OCI-LY1 (cell line): Measurements from ENCODE around the gene RXYLT1.

ENCODE experiments used
- H2AFZ ChIP-seq: fragments of 200-600 bp; sonication (generic), shearing (Covaris generic); 2 replicates; pipeline ENCODE4 v1.6.0; 2014; ENCODE audit warnings: antibody characterized with exemption, mild to moderate bottlenecking, low read length
- H3F3A ChIP-seq: fragments of 200-600 bp; sonication (generic), shearing (Covaris generic); 2 replicates; pipeline ENCODE4 v1.6.0; 2014; ENCODE audit warnings: mild to moderate bottlenecking, antibody characterized with exemption, low read length, moderate library complexity; ENCODE audit not compliant: insufficient read depth
- H3K27ac ChIP-seq: fragments of 200-600 bp; sonication (generic); 2 replicates; pipeline ENCODE4 v1.5.1; 2014; ENCODE audit warnings: low read length, mixed run types, mild to moderate bottlenecking, low read depth; ENCODE audit not compliant: poor library complexity, severe bottlenecking
- H3K27me3 ChIP-seq: fragments of 200-600 bp; sonication (generic); 2 replicates; pipeline ENCODE4 v1.6.0; 2014; ENCODE audit warnings: antibody characterized with exemption, mild to moderate bottlenecking, low read length, moderate library complexity; ENCODE audit not compliant: insufficient read depth
- H3K36me3 ChIP-seq: fragments of 200-600 bp; sonication (generic); 2 replicates; pipeline ENCODE4 v1.6.1; 2014; ENCODE audit warnings: mild to moderate bottlenecking, antibody characterized with exemption, low read length, moderate library complexity, mixed read lengths; ENCODE audit not compliant: insufficient read depth
- H3K4me1 ChIP-seq: fragments of 200-600 bp; sonication (generic); 2 replicates; pipeline ENCODE4 v1.5.1; 2014; ENCODE audit warnings: mild to moderate bottlenecking, low read length, moderate library complexity; ENCODE audit not compliant: insufficient read depth, severe bottlenecking
- H3K4me2 ChIP-seq: fragments of 200-600 bp; sonication (generic), shearing (Covaris generic); 2 replicates; pipeline ENCODE4 v1.6.1; 2014; ENCODE audit warnings: low read length
- H3K4me3 ChIP-seq: fragments of 200-600 bp; sonication (generic); 2 replicates; pipeline ENCODE4 v1.5.1; 2014; ENCODE audit warnings: low read length, low read depth, mild to moderate bottlenecking, mixed read lengths; ENCODE audit not compliant: poor library complexity, severe bottlenecking
- H3K79me2 ChIP-seq: fragments of 200-600 bp; shearing (Covaris generic); 2 replicates; pipeline ENCODE4 v1.6.1; 2016; ENCODE audit warnings: mixed run types, low read length, mixed read lengths; ENCODE audit not compliant: insufficient read depth
- H3K9ac ChIP-seq: fragments of 200-600 bp; sonication (generic), shearing (Covaris generic); 2 replicates; pipeline ENCODE4 v1.6.1; 2014; ENCODE audit warnings: mild to moderate bottlenecking, low read length, mixed read lengths
- H3K9me2 ChIP-seq: fragments of 200-600 bp; sonication (generic), shearing (Covaris generic); 2 replicates; pipeline ENCODE4 v1.6.1; 2014; ENCODE audit warnings: low read depth, mild to moderate bottlenecking, low read length, mixed read lengths
- H3K9me3 ChIP-seq: fragments of 200-600 bp; shearing (Covaris generic); 2 replicates; pipeline ENCODE4 v1.6.1; 2014; ENCODE audit warnings: low read length, mixed read lengths
- H4K20me1 ChIP-seq: fragments of 200-600 bp; sonication (generic), shearing (Covaris generic); 2 replicates; pipeline ENCODE4 v1.6.0; 2016; ENCODE audit warnings: mild to moderate bottlenecking, low read length; ENCODE audit not compliant: insufficient read depth
- EZH2 ChIP-seq: fragments of 200-600 bp; sonication (generic), shearing (Covaris generic); IDR thresholded peaks from 2 replicates; pipeline ENCODE4 v1.8.0; 2017; ENCODE audit warnings: borderline replicate concordance, mixed run types, mild to moderate bottlenecking, antibody characterized with exemption, low read length, moderate library complexity, mixed read lengths
- TF ChIP-seq, protein P1 (sequence below): fragments of 200-600 bp; sonication (generic), shearing (Covaris generic); IDR thresholded peaks from 2 replicates; pipeline ENCODE4 v1.5.1; 2017; ENCODE audit warnings: mild to moderate bottlenecking, antibody characterized with exemption, low read length, moderate library complexity, mixed read lengths

RXYLT1 gene

DNA sequence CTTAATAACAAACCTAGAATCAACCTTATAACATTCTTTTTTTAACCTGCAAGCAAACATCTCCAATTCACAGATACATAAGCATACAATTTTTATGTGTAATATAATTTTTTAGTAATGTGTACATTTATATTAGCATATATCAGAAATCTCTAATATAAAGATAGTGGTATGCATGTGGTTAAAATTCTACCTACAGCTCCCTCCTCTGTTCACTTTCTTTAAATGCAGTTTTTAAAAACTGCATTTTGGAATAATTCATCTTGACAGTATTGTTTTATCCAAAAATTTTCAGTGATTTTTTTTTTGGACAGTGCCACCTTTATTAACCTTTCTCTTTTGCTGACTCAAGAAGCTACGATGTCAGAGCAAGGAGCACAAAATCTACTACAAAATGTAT lies 13.2 kb upstream of the RXYLT1 start:
- no peaks in the 10 kb centered on the region for H3F3A ChIP-seq
- no peaks in the 10 kb centered on the region for H3K4me1 ChIP-seq
- no peak overlapping the region for H3K4me2 ChIP-seq
- no peaks in the 10 kb centered on the region for H3K79me2 ChIP-seq
- no peak overlapping the region for H3K27ac ChIP-seq
- TF ChIP-seq, protein P1, sequence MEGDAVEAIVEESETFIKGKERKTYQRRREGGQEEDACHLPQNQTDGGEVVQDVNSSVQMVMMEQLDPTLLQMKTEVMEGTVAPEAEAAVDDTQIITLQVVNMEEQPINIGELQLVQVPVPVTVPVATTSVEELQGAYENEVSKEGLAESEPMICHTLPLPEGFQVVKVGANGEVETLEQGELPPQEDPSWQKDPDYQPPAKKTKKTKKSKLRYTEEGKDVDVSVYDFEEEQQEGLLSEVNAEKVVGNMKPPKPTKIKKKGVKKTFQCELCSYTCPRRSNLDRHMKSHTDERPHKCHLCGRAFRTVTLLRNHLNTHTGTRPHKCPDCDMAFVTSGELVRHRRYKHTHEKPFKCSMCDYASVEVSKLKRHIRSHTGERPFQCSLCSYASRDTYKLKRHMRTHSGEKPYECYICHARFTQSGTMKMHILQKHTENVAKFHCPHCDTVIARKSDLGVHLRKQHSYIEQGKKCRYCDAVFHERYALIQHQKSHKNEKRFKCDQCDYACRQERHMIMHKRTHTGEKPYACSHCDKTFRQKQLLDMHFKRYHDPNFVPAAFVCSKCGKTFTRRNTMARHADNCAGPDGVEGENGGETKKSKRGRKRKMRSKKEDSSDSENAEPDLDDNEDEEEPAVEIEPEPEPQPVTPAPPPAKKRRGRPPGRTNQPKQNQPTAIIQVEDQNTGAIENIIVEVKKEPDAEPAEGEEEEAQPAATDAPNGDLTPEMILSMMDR: peak; percentile 50
- no peak for TF ChIP-seq EZH2
- no peak overlapping the region for H3K9ac ChIP-seq
- H3K9me2 ChIP-seq: no peaks in the 10 kb centered on the region
- no peak overlapping the region for H3K4me3 ChIP-seq
- H3K9me3 ChIP-seq: 0 out of 2 replicates have a peak, but pooled peaks cover 7% of the 10 kb centered on the region
- no peaks in the 10 kb centered on the region for H4K20me1 ChIP-seq
- no peak overlapping the region for H2AFZ ChIP-seq
- no peaks in the 10 kb centered on the region for H3K36me3 ChIP-seq
- no peaks in the 10 kb centered on the region for H3K27me3 ChIP-seq

DNA sequence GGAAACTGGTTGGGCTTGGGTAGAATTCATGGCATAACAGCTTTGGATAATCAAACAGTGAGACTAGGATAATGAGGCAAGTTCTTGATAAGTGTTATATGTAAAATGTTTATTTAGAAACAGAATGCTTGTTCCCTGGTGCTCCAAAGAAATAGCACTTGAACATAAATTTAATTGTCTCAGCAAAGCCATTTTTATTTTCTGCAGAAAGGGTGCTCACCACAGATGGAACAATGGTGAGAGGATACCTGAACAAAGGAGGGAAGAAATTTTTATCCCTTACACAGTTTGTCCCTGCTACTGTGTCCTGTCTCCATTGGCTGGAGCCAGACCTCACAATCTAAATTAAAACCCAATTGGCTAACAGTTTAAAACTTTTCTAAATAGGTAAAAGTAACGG lies 9.3 kb upstream of the RXYLT1 start:
- TF ChIP-seq, protein P1: no peak
- no peak for TF ChIP-seq EZH2
- H3K27ac ChIP-seq: no peak overlapping the region
- no peaks in the 10 kb centered on the region for H3K79me2 ChIP-seq
- no peak overlapping the region for H2AFZ ChIP-seq
- no peak overlapping the region for H3K4me2 ChIP-seq
- no peaks in the 10 kb centered on the region for H3K4me1 ChIP-seq
- H3K9ac ChIP-seq: no peak overlapping the region
- no peak overlapping the region for H3K4me3 ChIP-seq
- no peaks in the 10 kb centered on the region for H4K20me1 ChIP-seq
- H3K36me3 ChIP-seq: no peaks in the 10 kb centered on the region
- H3K27me3 ChIP-seq: no peaks in the 10 kb centered on the region
- H3F3A ChIP-seq: no peaks in the 10 kb centered on the region
- no peaks in the 10 kb centered on the region for H3K9me2 ChIP-seq
- 0 out of 2 replicates have a peak, but pooled peaks cover 7% of the 10 kb centered on the region for H3K9me3 ChIP-seq

DNA sequence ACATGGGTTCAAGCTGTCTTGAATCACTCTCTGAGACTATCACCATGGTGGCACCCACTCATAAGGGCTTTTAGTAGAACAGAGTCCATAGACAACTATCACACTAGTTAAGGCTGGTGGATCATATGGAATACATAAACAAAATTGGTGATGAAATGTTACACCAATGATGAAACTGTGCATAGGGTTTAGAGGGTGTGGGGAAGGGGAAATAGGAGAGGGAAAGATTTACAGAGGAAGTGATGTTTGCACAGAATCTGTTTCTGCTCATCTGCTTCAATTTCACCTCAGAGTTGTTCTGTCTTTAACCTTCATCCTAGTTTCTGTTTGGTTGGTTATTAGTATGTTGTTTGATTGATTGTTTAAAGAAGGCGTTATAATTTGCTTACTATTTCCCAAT lies 2.4 kb upstream of the RXYLT1 start:
- Histone ChIP-seq H3K9me2 (no peaks in the 10 kb centered on the region), H3K79me2 (peaks cover 6% of the 10 kb centered on the region), H3K4me2 (no peak overlapping the region), H3K27me3 (no peaks in the 10 kb centered on the region), H3K9ac (no peak overlapping the region), H3K9me3 (no peaks in the 10 kb centered on the region), H3K4me3 (no peak overlapping the region), H2AFZ (no peak overlapping the region), H3K27ac (no peak overlapping the region), H3K36me3 (peaks cover 11% of the 10 kb centered on the region; the same call in 1 of the 2 replicates), H3F3A (no peaks in the 10 kb centered on the region), H3K4me1 (peaks cover 22% of the 10 kb centered on the region), H4K20me1 (no peaks in the 10 kb centered on the region)
- TF ChIP-seq, protein P1: no peak
- no peak for TF ChIP-seq EZH2
